H9 (cell line): ENCODE results near the gene SH3RF3. TPM values are rescaled to one million over a fixed set of nuclear protein-coding genes. Genes with fewer than 3 reads are reported as not detected.

ENCODE experiments used
- DNase-seq: peaks from one replicate; pipeline ENCODE4 v3.0.0-alpha.2; 2017
- H2AFZ ChIP-seq: one replicate; pipeline ENCODE4 v1.6.1; 2013; ENCODE audit warnings: mild to moderate bottlenecking, low read length, control low read depth, moderate library complexity
- H2AK5ac ChIP-seq: 2 replicates; pipeline ENCODE4 v1.6.1; 2013; ENCODE audit warnings: low read length, control low read depth, mixed read lengths; ENCODE audit not compliant: insufficient read length
- H2BK120ac ChIP-seq: one replicate; pipeline ENCODE4 v1.6.1; 2013; ENCODE audit warnings: low read depth, mild to moderate bottlenecking, low read length, control low read depth, inconsistent platforms; ENCODE audit not compliant: poor library complexity, severe bottlenecking
- H2BK12ac ChIP-seq: 2 replicates; pipeline ENCODE4 v1.6.1; 2013; ENCODE audit warnings: low read length, control low read depth, mixed read lengths, low read depth; ENCODE audit not compliant: insufficient read length
- H2BK15ac ChIP-seq: 2 replicates; pipeline ENCODE4 v1.6.1; 2013; ENCODE audit warnings: low read depth, low read length, control low read depth
- H2BK20ac ChIP-seq: one replicate; pipeline ENCODE4 v1.6.1; 2013; ENCODE audit warnings: low read depth, mild to moderate bottlenecking, low read length, control low read depth, inconsistent platforms; ENCODE audit not compliant: poor library complexity, severe bottlenecking
- H2BK5ac ChIP-seq: 2 replicates; pipeline ENCODE4 v1.6.1; 2013; ENCODE audit warnings: low read length, control low read depth, mixed read lengths; ENCODE audit not compliant: insufficient read length
- H3K14ac ChIP-seq: 2 replicates; pipeline ENCODE4 v1.6.1; 2013; ENCODE audit warnings: low read length, control low read depth; ENCODE audit not compliant: insufficient read depth
- H3K18ac ChIP-seq: 2 replicates; pipeline ENCODE4 v1.6.1; 2013; ENCODE audit warnings: low read depth, mild to moderate bottlenecking, mixed read lengths, low read length, control low read depth; ENCODE audit not compliant: insufficient read length
- H3K23ac ChIP-seq: 2 replicates; pipeline ENCODE4 v1.6.1; 2013; ENCODE audit warnings: low read length, control low read depth, mixed read lengths, low read depth; ENCODE audit not compliant: insufficient read length
- H3K23me2 ChIP-seq: 2 replicates; pipeline ENCODE4 v1.6.1; 2013; ENCODE audit warnings: low read depth, mild to moderate bottlenecking, mixed read lengths, low read length, control low read depth; ENCODE audit not compliant: insufficient read length, poor library complexity, severe bottlenecking
- H3K27ac ChIP-seq: 2 replicates; pipeline ENCODE4 v1.5.1; 2013; ENCODE audit warnings: low read length, control low read depth, mixed read lengths, low read depth; ENCODE audit not compliant: insufficient read length
- H3K27me3 ChIP-seq: 2 replicates; pipeline ENCODE4 v1.6.1; 2013; ENCODE audit warnings: low read length, control low read depth, inconsistent platforms; ENCODE audit not compliant: insufficient read depth
- H3K4ac ChIP-seq: 2 replicates; pipeline ENCODE4 v1.6.1; 2013; ENCODE audit warnings: low read depth, mild to moderate bottlenecking, control low read depth, inconsistent platforms, low read length, moderate library complexity
- H3K4me1 ChIP-seq: 2 replicates; pipeline ENCODE4 v1.6.1; 2013; ENCODE audit warnings: low read length, control low read depth, inconsistent platforms; ENCODE audit not compliant: insufficient read depth
- H3K4me2 ChIP-seq: 2 replicates; pipeline ENCODE4 v1.6.1; 2013; ENCODE audit warnings: low read length, control low read depth, mixed read lengths; ENCODE audit not compliant: insufficient read length, insufficient read depth
- H3K56ac ChIP-seq: 2 replicates; pipeline ENCODE4 v1.6.1; 2013; ENCODE audit warnings: low read depth, mild to moderate bottlenecking, mixed read lengths, low read length, control low read depth; ENCODE audit not compliant: insufficient read length
- H3K79me1 ChIP-seq: 2 replicates; pipeline ENCODE4 v1.6.1; 2013; ENCODE audit warnings: low read depth, mild to moderate bottlenecking, moderate library complexity, low read length, control low read depth, inconsistent platforms; ENCODE audit not compliant: insufficient read depth, poor library complexity, severe bottlenecking
- H3K79me2 ChIP-seq: 2 replicates; pipeline ENCODE4 v1.6.1; 2013; ENCODE audit warnings: low read length, control low read depth, inconsistent platforms; ENCODE audit not compliant: insufficient read depth
- H3K9ac ChIP-seq: 2 replicates; pipeline ENCODE4 v1.6.1; 2013; ENCODE audit warnings: low read length, control low read depth, mixed read lengths; ENCODE audit not compliant: insufficient read length; ENCODE audit errors: extremely low read depth
- H3K9me3 ChIP-seq: one replicate; pipeline ENCODE4 v1.6.1; 2013; ENCODE audit warnings: low read depth, low read length, inconsistent platforms; ENCODE audit not compliant: control insufficient read depth
- H3T11ph ChIP-seq: one replicate; pipeline ENCODE4 v1.6.1; 2013; ENCODE audit warnings: mild to moderate bottlenecking, low read length, control low read depth, inconsistent platforms
- H4K20me1 ChIP-seq: one replicate; pipeline ENCODE4 v1.6.1; 2013; ENCODE audit not compliant: control insufficient read depth, insufficient read length, insufficient read depth
- H4K5ac ChIP-seq: 2 replicates; pipeline ENCODE4 v1.6.1; 2013; ENCODE audit warnings: low read depth, mild to moderate bottlenecking, mixed read lengths, low read length, control low read depth; ENCODE audit not compliant: insufficient read length
- H4K8ac ChIP-seq: replicated peaks from 2 replicates; pipeline ENCODE4 v1.6.1; 2013; ENCODE audit warnings: low read length, control low read depth, mixed read lengths, low read depth; ENCODE audit not compliant: insufficient read length
- H4K91ac ChIP-seq: 2 replicates; pipeline ENCODE4 v1.6.1; 2013; ENCODE audit warnings: low read depth, mild to moderate bottlenecking, moderate library complexity, mixed read lengths, low read length, control low read depth; ENCODE audit not compliant: insufficient read length
- H3K27ac Mint-ChIP-seq, 3 experiments: 2 replicates in 2 of 3; 3 replicates in 1 of 3; pipeline ENCODE4 v1.8.0; 2020 to 2021; ENCODE audit warnings: mixed read lengths in 3 of 3, mild to moderate bottlenecking in 1 of 3, moderate library complexity in 1 of 3
- H3K27me3 Mint-ChIP-seq: 2 replicates; pipeline ENCODE4 v1.8.0; 2021; ENCODE audit warnings: low read depth, mild to moderate bottlenecking, moderate library complexity, mixed read lengths
- H3K36me3 Mint-ChIP-seq, 3 experiments: 2 replicates in 2 of 3; 3 replicates in 1 of 3; pipeline ENCODE4 v1.8.0; 2020 to 2021; ENCODE audit warnings: low read depth in 3 of 3, mixed read lengths in 3 of 3; ENCODE audit not compliant: insufficient read depth in 1 of 3
- H3K4me1 Mint-ChIP-seq, 2 experiments: 2 replicates each; pipeline ENCODE4 v1.8.0; 2020; ENCODE audit warnings: mixed read lengths in 2 of 2
- H3K4me3 Mint-ChIP-seq, 2 experiments: 2 replicates in 1 of 2; 3 replicates in 1 of 2; pipeline ENCODE4 v1.8.0; 2020 to 2021; ENCODE audit warnings: mild to moderate bottlenecking in 2 of 2, mixed read lengths in 2 of 2, moderate library complexity in 1 of 2
- H3K9me3 Mint-ChIP-seq, 2 experiments: 2 replicates in 1 of 2; 3 replicates in 1 of 2; pipeline ENCODE4 v1.8.0; 2020; ENCODE audit warnings: mild to moderate bottlenecking in 2 of 2, mixed read lengths in 2 of 2, moderate library complexity in 1 of 2
- WGBS: extraction: QIAGEN DNeasy Blood & Tissue Kit; methylation state at CpG from one replicate; pipeline ENCODE4 v1.1.7; 2013; ENCODE audit warnings: missing lambda C conversion rate, low lambda C conversion rate, mixed read lengths; ENCODE audit not compliant: insufficient read length; ENCODE audit errors: extremely low coverage; 5-methylcytosine and 5-hydroxymethylcytosine counted together
- total RNA-seq: library from RNA; stranded (reverse); gene quantifications from 2 replicates; pipeline ENCODE4 v1.2.1, GENCODE V29; 2021
- TF ChIP-seq, protein P1 (sequence below): fragments of 200-600 bp; sonication (generic); conservative IDR thresholded peaks from 3 replicates; pipeline ENCODE4 v1.8.0; 2021; ENCODE audit warnings: antibody characterized with exemption, mild to moderate bottlenecking

The SH3RF3 gene
- total RNA-seq, 1 experiment from 2014 or later = 0.46 TPM

DNA sequence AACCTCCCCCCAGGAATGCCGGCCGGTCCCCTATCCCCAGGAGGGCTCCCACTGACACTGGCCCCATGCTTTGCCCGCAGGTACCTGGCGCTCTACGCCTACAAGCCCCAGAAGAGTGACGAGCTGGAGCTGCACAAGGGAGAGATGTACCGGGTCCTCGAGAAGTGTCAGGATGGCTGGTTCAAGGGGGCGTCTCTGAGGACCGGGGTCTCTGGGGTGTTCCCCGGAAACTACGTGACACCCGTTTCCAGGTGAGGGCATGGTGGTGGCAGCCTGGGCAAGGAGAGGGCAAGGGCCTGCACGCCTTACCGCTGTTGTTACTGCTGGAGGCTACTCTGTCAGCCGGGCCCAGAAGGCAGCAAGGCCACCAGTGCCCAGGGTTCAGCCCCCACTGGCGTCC lies 303.4 kb downstream of the SH3RF3 start:
- Histone ChIP-seq H3T11ph (no peak overlapping the region), H2BK12ac (no peak overlapping the region), H3K56ac (no peak overlapping the region), H3K9ac (no peak overlapping the region), H3K23ac (no peak overlapping the region), H3K79me1 (no peaks in the 10 kb centered on the region), H3K79me2 (no peaks in the 10 kb centered on the region), H2BK5ac (no peak overlapping the region), H4K91ac (no peak overlapping the region), H2BK15ac (no peak overlapping the region), H3K27ac (no peak overlapping the region), H2AFZ (no peak overlapping the region), H3K27me3 (no peaks in the 10 kb centered on the region), H2BK120ac (no peak overlapping the region), H4K20me1 (no peaks in the 10 kb centered on the region), H2BK20ac (no peak overlapping the region), H3K18ac (no peak overlapping the region), H2AK5ac (no peak overlapping the region), H3K9me3 (no peaks in the 10 kb centered on the region), H3K4me2 (no peak overlapping the region), H4K8ac (no peak overlapping the region), H3K14ac (no peak overlapping the region), H3K4me1 (no peaks in the 10 kb centered on the region), H3K23me2 (no peaks in the 10 kb centered on the region), H4K5ac (no peak overlapping the region), H3K4ac (no peak overlapping the region)
- Mint-ChIP-seq H3K36me3 (no peaks in the 10 kb centered on the region), H3K9me3 (no peaks in the 10 kb centered on the region), H3K4me3 (no peak overlapping the region), H3K27ac (no peak overlapping the region), H3K4me1 (peaks cover 2% of the 10 kb centered on the region in 2 experiments; a peak in 1 of 4 replicates), H3K27me3 (peaks cover 3% of the 10 kb centered on the region; the same call in 1 of the 2 replicates)
- DNase-seq = no peak
- TF ChIP-seq, protein P1, sequence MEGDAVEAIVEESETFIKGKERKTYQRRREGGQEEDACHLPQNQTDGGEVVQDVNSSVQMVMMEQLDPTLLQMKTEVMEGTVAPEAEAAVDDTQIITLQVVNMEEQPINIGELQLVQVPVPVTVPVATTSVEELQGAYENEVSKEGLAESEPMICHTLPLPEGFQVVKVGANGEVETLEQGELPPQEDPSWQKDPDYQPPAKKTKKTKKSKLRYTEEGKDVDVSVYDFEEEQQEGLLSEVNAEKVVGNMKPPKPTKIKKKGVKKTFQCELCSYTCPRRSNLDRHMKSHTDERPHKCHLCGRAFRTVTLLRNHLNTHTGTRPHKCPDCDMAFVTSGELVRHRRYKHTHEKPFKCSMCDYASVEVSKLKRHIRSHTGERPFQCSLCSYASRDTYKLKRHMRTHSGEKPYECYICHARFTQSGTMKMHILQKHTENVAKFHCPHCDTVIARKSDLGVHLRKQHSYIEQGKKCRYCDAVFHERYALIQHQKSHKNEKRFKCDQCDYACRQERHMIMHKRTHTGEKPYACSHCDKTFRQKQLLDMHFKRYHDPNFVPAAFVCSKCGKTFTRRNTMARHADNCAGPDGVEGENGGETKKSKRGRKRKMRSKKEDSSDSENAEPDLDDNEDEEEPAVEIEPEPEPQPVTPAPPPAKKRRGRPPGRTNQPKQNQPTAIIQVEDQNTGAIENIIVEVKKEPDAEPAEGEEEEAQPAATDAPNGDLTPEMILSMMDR = no peak
- WGBS = no CpG with 5 or more reads among the region's 17 CpGs
